Endothelial cell of umbilical vein (primary cell): Measurements from ENCODE around the gene ADCY9. TPM values are rescaled to one million over a fixed set of nuclear protein-coding genes. Genes with fewer than 3 reads are reported as not detected.

Experiments used
- BruUV-seq: library from RNA; stranded (reverse); fragments of 400-500 nt; replicated peaks from 2 replicates; lab custom pipeline; 2021; lab: Mats Ljungman, UMichigan
- CTCF ChIA-PET: fragments of 300-600, 350-600 bp; sonication (Branson Sonifier 250); formaldehyde crosslinking; loops from one replicate; lab custom pipeline; 2021; ENCODE audit warnings: antibody characterized with exemption, inconsistent platforms; lab: Charles Lee
- POLR2A ChIA-PET: fragments of 300-600, 350-600 bp; sonication (Branson Sonifier 250); formaldehyde crosslinking; loops from one replicate; lab custom pipeline; 2021; ENCODE audit warnings: antibody characterized with exemption, inconsistent platforms; lab: Charles Lee
- DNase-seq: peaks from one replicate; pipeline ENCODE4 v3.0.0-alpha.2; 2011; ENCODE audit warnings: low read depth, low spot score
- FAIRE-seq: peaks from 2 replicates; lab custom pipeline; 2011; peaks lifted over from hg19 to GRCh38; lab: Jason Lieb, UNC
- H2AFZ ChIP-seq: 2 replicates; pipeline ENCODE4 v1.6.0; 2012; ENCODE audit warnings: low read depth, low read length, control low read depth, inconsistent platforms
- H3K27ac ChIP-seq: 2 replicates; pipeline ENCODE4 v1.5.1; 2011; ENCODE audit warnings: low read depth, mild to moderate bottlenecking, control low read depth, low read length, moderate library complexity; ENCODE audit not compliant: insufficient read depth
- H3K27me3 ChIP-seq, 2 experiments: 2 replicates each; pipeline versions ENCODE4 v1.6.0 to v1.6.1; 2011; ENCODE audit warnings: low read length in 2 of 2, mixed read lengths in 1 of 2; ENCODE audit not compliant: control insufficient read depth in 2 of 2, insufficient read depth in 2 of 2
- H3K36me3 ChIP-seq, 2 experiments: 2 replicates in 1 of 2; 3 replicates in 1 of 2; pipeline ENCODE4 v1.5.1; 2011; ENCODE audit warnings: low read length in 2 of 2, mild to moderate bottlenecking in 1 of 2, moderate library complexity in 1 of 2; ENCODE audit not compliant: control insufficient read depth in 2 of 2, insufficient read depth in 2 of 2; ENCODE audit errors: extremely low read depth in 1 of 2
- H3K4me1 ChIP-seq: 3 replicates; pipeline ENCODE4 v1.5.1; 2011; ENCODE audit warnings: mild to moderate bottlenecking, low read length; ENCODE audit not compliant: control insufficient read depth, insufficient read depth; ENCODE audit errors: extremely low read depth
- H3K4me2 ChIP-seq: 2 replicates; pipeline ENCODE4 v1.6.1; 2011; ENCODE audit warnings: low read length, control low read depth, mixed read lengths; ENCODE audit not compliant: insufficient read depth
- H3K4me3 ChIP-seq, 3 experiments: fragments of 200-600 bp in 1 of 3; sonication (generic), shearing (Covaris generic) in 1 of 3; replicated peaks in 1 of 3; 2 replicates each; pipeline ENCODE4 v1.5.1; 2011 to 2016; ENCODE audit warnings: control low read depth in 3 of 3, low read length in 3 of 3, mild to moderate bottlenecking in 2 of 3, inconsistent platforms in 1 of 3, low read depth in 1 of 3, moderate library complexity in 1 of 3; ENCODE audit not compliant: insufficient read depth in 1 of 3
- H3K79me2 ChIP-seq: 2 replicates; pipeline ENCODE4 v1.6.0; 2012; ENCODE audit warnings: low read length, inconsistent platforms; ENCODE audit not compliant: control insufficient read depth, insufficient read depth
- H3K9ac ChIP-seq: replicated peaks from 2 replicates; pipeline ENCODE3; 2011; ENCODE audit warnings: low read length, control low read depth; ENCODE audit not compliant: insufficient read depth; ENCODE audit errors: extremely low read depth
- H3K9me1 ChIP-seq: replicated peaks from 3 replicates; pipeline ENCODE4 v1.6.0; 2011; ENCODE audit warnings: mild to moderate bottlenecking, low read length; ENCODE audit not compliant: control insufficient read depth, insufficient read depth; ENCODE audit errors: extremely low read depth
- H3K9me3 ChIP-seq: replicated peaks from 2 replicates; pipeline ENCODE4 v1.5.1; 2012; ENCODE audit warnings: low read length, inconsistent platforms; ENCODE audit not compliant: control insufficient read depth, insufficient read depth
- H4K20me1 ChIP-seq: replicated peaks from 2 replicates; pipeline ENCODE3; 2011; ENCODE audit warnings: mild to moderate bottlenecking, low read length; ENCODE audit not compliant: control insufficient read depth, insufficient read depth; ENCODE audit errors: extremely low read depth
- EZH2 ChIP-seq: IDR thresholded peaks from 2 replicates; pipeline ENCODE4 v1.6.1; 2012; ENCODE audit warnings: borderline replicate concordance, low read depth, mild to moderate bottlenecking, moderate library complexity, low read length, inconsistent platforms; ENCODE audit not compliant: severe bottlenecking
- FOS ChIP-seq: IDR thresholded peaks from 2 replicates; pipeline ENCODE4 v1.6.1; 2011; ENCODE audit warnings: mild to moderate bottlenecking, low read length, moderate library complexity, borderline replicate concordance; ENCODE audit not compliant: insufficient read depth
- GATA2 ChIP-seq: IDR thresholded peaks from 2 replicates; pipeline ENCODE4 v1.7.0; 2011; ENCODE audit warnings: low read depth, mild to moderate bottlenecking, moderate library complexity, mixed read lengths, low read length; ENCODE audit not compliant: insufficient read length, insufficient read depth
- JUN ChIP-seq: IDR thresholded peaks from 2 replicates; pipeline ENCODE4 v1.6.1; 2011; ENCODE audit warnings: borderline replicate concordance, low read depth; ENCODE audit not compliant: insufficient read length, insufficient read depth
- MYC ChIP-seq: IDR thresholded peaks from one replicate; pipeline ENCODE4 v1.6.1; 2011; ENCODE audit warnings: mild to moderate bottlenecking, low read depth, low read length
- POLR2A ChIP-seq: IDR thresholded peaks from 2 replicates; pipeline ENCODE4 v1.6.1; 2012; ENCODE audit warnings: low read depth, mild to moderate bottlenecking, control low read depth, low read length
- POLR2AphosphoS5 ChIP-seq: IDR thresholded peaks from 2 replicates; pipeline ENCODE4 v1.6.1; 2012; ENCODE audit warnings: low read depth, mild to moderate bottlenecking, control low read depth, low read length, moderate library complexity; ENCODE audit not compliant: insufficient read depth
- dilution Hi-C: fragments of 300-500 bp; cut with MboI; formaldehyde crosslinking; loops from one replicate; pipeline ENCODE4 v1.15.0; 2019; ENCODE audit warnings: low sequenced_read_pairs; ENCODE audit not compliant: extremely low pct_ligation_motif_present
- intact Hi-C: fragments of 100-400 bp; cut with micrococcal nuclease; formaldehyde crosslinking; loops from one replicate; pipeline ENCODE4 v1.10.0; 2022
- polyA plus RNA-seq, 4 experiments: library from polyadenylated mRNA; depleted of rRNA in 3 of 4; stranded (reverse) in 3 of 4; unstranded in 1 of 4; fragments of >200 nt; gene quantifications; 2 replicates each; pipeline versions ENCODE4 v1.2.1 to v1.2.3, GENCODE V29; 2011 to 2012; ENCODE audit warnings: missing spikeins in 1 of 4
- total RNA-seq: library from RNA; stranded (reverse); gene quantifications from 2 replicates; pipeline ENCODE4 v1.2.3, GENCODE V29; 2021
- TF ChIP-seq, protein P1 (sequence below), 2 donors: IDR thresholded peaks; 1 replicate in 1 of 2; 2 replicates in 1 of 2; pipeline ENCODE4 v1.5.1; 2011; ENCODE audit warnings: low read length in 2 of 2, mild to moderate bottlenecking in 2 of 2, moderate library complexity in 2 of 2, control low read depth in 1 of 2, inconsistent platforms in 1 of 2, low read depth in 1 of 2; ENCODE audit not compliant: insufficient read depth in 1 of 2; ENCODE audit errors: extremely low read depth in 1 of 2
- TF ChIP-seq, protein P2 (sequence below): IDR thresholded peaks from 2 replicates; pipeline ENCODE4 v1.6.1; 2011; ENCODE audit not compliant: insufficient read depth, insufficient read length

The ADCY9 gene
- total and polyA plus RNA-seq, 2 donors (not counting 3 experiments of a cell fraction or from before 2014, with no cell fraction given), result 6.8 to 14.0 TPM

DNA sequence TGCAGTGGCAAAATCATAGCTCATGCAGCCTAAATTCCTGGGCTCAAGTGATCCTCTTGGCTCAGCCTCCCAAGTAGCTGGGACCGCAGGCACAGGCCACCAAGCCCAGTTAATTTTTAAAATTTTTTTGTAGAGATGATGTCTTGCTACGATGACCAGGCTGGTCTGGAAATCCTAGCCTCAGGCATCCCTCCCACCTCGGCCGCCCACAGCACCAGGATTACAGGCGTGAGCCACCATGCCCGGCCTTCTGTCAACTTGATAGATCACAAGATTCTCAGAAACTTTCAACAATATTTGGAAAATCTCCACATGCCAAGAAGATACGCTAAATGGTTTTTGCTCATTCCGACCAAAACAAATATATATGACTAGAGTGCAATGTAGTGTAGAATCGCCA is 111.0 kb downstream of the ADCY9 start:
- BruUV-seq, result no TSS peak
- CTCF ChIA-PET, result interaction anchor here (1.2 to 3.4 kb wide), 2 partner anchors 22 to 248 kb away, joined by 4 to 13 read pairs; no protein-coding TSS in a partner anchor
- DNase-seq (no peak), FAIRE-seq (no peak)
- POLR2A ChIA-PET, result no interaction called here
- TF ChIP-seq JUN (no peak), EZH2 (no peak), GATA2 (no peak), POLR2A (no peak), POLR2AphosphoS5 (no peak)
- Histone ChIP-seq H3K4me2 (no peak overlapping the region), H2AFZ (no peak overlapping the region), H3K79me2 (no peaks in the 10 kb centered on the region), H3K9ac (no peak overlapping the region), H3K27me3 (no peaks in the 10 kb centered on the region), H3K4me3 (no peak overlapping the region), H3K9me1 (no peaks in the 10 kb centered on the region), H3K4me1 (peaks cover 3% of the 10 kb centered on the region), H3K9me3 (no peaks in the 10 kb centered on the region), H4K20me1 (no peaks in the 10 kb centered on the region), H3K27ac (no peak overlapping the region), H3K36me3 (no peaks in the 10 kb centered on the region)
- dilution Hi-C loops (no loop called here), intact Hi-C loops (no loop called here)

DNA sequence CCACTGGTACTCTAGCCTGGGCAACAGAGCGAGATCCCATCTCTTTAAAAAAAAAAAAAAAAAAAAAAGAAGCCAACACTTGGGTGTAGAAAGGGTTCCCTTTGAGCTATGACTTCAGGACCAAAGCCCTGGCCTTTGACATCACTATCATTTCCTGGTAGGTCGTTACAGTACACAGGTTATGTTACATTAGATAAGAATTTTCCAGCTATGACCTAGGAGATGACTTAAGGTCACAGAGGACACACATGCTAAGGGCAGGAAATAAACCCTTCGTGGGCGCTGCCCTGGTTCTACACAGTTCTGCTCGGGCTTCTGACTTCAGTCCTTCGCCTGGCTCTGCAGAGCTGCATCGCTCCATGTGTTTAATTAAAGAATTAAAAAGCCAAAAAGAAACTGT is 112.0 kb downstream of the ADCY9 start:
- Histone ChIP-seq H3K4me3 (no peak overlapping the region), H2AFZ (no peak overlapping the region), H4K20me1 (no peaks in the 10 kb centered on the region), H3K27me3 (no peaks in the 10 kb centered on the region), H3K9me1 (no peaks in the 10 kb centered on the region), H3K79me2 (no peaks in the 10 kb centered on the region), H3K9me3 (no peaks in the 10 kb centered on the region), H3K9ac (no peak overlapping the region), H3K4me2 (no peak overlapping the region), H3K27ac (no peak overlapping the region), H3K36me3 (no peaks in the 10 kb centered on the region), H3K4me1 (no peaks in the 10 kb centered on the region)
- POLR2A ChIA-PET, result interaction anchor here (0.7 kb wide), 1 partner anchor 12 kb away, joined by 9 read pairs; no protein-coding TSS in a partner anchor
- CTCF ChIA-PET, result interaction anchor here (3.4 kb wide), 1 partner anchor 21 kb away, joined by 13 read pairs; no protein-coding TSS in a partner anchor
- dilution Hi-C loops (no loop called here), intact Hi-C loops (no loop called here)
- no peak for DNase-seq
- no peak for FAIRE-seq
- BruUV-seq, result no TSS peak
- TF ChIP-seq EZH2, result no peak
- TF ChIP-seq POLR2A, result no peak
- no peak for TF ChIP-seq FOS
- TF ChIP-seq, protein P1, sequence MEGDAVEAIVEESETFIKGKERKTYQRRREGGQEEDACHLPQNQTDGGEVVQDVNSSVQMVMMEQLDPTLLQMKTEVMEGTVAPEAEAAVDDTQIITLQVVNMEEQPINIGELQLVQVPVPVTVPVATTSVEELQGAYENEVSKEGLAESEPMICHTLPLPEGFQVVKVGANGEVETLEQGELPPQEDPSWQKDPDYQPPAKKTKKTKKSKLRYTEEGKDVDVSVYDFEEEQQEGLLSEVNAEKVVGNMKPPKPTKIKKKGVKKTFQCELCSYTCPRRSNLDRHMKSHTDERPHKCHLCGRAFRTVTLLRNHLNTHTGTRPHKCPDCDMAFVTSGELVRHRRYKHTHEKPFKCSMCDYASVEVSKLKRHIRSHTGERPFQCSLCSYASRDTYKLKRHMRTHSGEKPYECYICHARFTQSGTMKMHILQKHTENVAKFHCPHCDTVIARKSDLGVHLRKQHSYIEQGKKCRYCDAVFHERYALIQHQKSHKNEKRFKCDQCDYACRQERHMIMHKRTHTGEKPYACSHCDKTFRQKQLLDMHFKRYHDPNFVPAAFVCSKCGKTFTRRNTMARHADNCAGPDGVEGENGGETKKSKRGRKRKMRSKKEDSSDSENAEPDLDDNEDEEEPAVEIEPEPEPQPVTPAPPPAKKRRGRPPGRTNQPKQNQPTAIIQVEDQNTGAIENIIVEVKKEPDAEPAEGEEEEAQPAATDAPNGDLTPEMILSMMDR (IDR thresholded peaks at IDR 0.05; ENCODE audit: extremely low read depth in 1 of 2, insufficient read depth in 1 of 2, low read depth in 1 of 2, low read length in 2 of 2), result no peak
- no peak for TF ChIP-seq MYC
- TF ChIP-seq POLR2AphosphoS5, result no peak
- TF ChIP-seq, protein P2, sequence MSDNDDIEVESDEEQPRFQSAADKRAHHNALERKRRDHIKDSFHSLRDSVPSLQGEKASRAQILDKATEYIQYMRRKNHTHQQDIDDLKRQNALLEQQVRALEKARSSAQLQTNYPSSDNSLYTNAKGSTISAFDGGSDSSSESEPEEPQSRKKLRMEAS, result no peak
- TF ChIP-seq JUN, result no peak
- no peak for TF ChIP-seq GATA2
